HS-5 (cell line): ENCODE measurements around the gene KATNAL1.

ENCODE experiments used
- DNase-seq: peaks from one replicate; pipeline ENCODE4 v3.0.0-alpha.2; 2012; ENCODE audit warnings: low read depth

The KATNAL1 gene

GRCh38 chr13:30332456-30333143, 25.2 kb upstream of the KATNAL1 start:
- DNase-seq, result no peak

- DNase-seq, result no peak
Observed at GRCh38 chr13:30331331-30331771, 24.0 kb upstream of the KATNAL1 start.

DNA sequence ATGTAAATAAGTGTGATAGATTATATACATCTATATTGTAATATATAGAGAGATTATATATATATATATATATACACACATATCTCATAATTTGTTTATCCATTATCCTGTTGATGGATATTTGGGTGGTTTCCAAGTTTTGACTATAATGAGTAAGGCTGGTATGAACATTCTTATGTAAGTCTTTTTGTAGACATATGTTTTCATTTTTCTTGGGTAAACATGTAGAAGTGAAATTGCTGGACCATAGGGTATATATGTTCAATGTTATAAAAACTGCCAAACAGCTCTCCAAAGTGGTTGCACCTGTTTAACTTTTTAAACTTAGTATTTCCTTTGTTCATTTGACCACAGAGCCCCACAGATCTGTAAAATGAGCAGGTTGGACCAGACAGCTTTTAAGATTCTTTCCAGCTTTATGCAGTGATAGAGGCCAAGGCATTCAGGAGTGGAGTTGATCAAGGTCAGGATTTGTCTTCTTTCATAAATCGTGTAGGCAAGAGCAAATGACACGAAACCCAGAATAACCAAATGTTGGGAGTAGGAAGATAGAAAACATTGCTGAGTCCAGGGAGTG, 21.7 kb upstream of the KATNAL1 start:
- no peak for DNase-seq

- no peak for DNase-seq
Observed at GRCh38 chr13:30325668-30326067, 18.3 kb upstream of the KATNAL1 start.

DNA sequence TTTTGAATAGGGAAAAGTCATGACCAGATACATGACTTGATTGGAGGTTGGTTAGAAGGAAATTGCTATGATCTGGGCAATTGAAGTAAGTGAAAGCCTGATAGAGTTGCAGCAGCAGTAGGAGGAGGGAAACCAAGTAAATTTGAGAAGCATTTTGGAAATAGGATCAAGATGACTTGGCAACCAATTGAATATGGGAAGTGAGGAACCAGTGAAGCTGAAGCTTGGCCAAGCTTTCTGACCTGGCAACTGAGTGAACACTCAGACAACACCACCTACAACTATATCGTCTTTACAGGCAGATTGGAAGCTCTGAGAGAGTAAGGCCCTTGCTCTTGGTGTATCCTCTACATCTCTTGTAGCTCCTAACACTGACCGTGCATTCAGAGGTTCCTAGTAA, 16.2 kb upstream of the KATNAL1 start:
- DNase-seq, result no peak

- no peak for DNase-seq
Observed at GRCh38 chr13:30322428-30322827, 15.1 kb upstream of the KATNAL1 start.

DNA sequence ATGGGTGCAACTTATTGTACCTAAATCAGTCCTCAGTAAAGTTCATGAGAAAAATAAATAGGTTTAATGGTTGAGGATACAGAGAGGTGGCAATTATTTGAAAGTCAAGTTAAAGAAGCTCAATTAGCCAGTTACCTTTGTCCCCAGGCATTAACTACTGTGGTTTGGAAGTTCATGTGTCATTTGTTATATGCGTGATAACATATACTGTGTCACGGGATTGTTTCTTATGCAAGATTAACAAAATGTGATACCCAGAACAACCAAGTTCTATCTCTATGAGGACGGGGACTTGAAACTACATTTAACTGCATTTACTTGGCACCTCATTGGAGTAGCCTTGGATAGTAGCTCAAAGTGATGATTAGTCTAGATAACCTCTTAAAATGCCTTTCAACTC, 13.9 kb upstream of the KATNAL1 start:
- no peak for DNase-seq

GRCh38 chr13:30319655-30320054, 12.3 kb upstream of the KATNAL1 start:
- no peak for DNase-seq

DNA sequence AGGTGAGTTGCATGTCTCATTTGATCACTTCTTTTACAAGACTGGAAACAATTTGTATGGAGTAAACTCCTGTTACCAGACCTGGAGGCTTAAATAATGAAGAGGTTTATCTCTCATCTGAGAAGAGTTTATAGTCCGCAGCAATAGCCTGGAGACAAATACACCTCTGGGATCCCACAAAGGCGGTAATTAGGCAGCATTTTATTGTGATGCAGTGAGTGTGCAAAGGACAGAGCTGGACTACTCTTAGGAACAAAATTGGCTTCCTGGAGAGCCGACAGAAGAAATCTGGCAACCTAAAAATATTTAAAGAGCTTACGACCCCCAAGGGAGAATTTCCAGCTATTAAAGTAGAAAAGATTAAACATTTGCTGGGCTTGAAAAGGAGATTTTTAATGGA, 11.8 kb upstream of the KATNAL1 start:
- no peak for DNase-seq

- no peak for DNase-seq
Observed at GRCh38 chr13:30318026-30318425, 10.7 kb upstream of the KATNAL1 start.

DNA sequence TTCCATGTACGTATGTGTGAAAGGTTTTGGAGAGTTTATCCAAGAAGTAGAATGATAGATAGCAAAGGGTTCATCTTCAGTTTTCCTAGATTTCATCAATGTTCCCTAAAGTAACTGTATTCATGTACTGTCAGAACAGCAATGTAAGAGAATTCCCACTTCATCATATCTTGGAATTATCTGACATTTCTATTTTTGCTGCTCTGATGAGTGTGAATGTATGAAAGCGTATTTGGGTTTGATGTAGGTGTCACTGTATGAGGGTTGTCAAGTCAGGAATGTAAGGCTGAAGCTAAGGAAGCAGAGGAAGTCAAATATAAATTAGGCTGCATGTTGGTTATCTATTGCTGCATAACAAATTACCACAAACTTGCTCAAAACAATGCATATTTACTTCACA, 7.2 kb upstream of the KATNAL1 start:
- DNase-seq, result no peak

- DNase-seq, result no peak
Observed at GRCh38 chr13:30314069-30314468, 6.7 kb upstream of the KATNAL1 start.

GRCh38 chr13:30313311-30313710, 6.0 kb upstream of the KATNAL1 start:
- DNase-seq, result no peak

DNA sequence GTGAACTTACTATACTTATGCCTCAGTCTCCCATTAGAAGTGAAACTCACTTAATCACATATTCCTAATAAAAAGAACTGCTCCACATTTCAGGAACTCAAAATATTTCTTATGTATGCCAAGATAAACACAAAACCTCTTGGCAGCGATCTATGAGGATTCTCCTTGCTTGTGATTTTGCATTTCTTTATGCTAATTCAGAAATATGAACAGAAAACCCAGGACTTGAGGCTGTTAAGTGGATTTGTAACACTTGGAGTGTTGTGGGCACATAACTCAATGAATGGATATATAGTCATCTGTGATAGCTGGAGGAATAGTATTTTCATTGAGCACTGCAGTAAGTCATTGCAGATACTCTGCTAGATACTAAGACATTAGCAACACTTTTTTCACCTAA, 5.6 kb upstream of the KATNAL1 start:
- no peak for DNase-seq

GRCh38 chr13:30308548-30308947, 1.2 kb upstream of the KATNAL1 start:
- DNase-seq, result no peak

DNA sequence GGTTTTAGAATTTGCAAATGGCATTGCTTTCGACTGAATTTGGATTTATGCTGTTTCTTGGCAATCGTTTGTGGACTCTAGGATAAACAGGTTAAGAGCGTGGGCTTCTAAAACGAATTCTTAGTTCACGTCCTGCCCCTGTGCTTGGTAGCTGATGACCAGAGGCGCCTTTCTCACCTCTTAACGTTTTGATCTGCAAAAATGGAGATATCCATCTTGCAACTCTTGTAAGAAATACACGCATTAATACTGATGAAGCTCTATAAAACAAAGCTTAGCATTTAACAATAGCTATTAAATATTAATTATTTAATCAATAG, 580 bp upstream of the KATNAL1 start:
- no peak for DNase-seq

DNA sequence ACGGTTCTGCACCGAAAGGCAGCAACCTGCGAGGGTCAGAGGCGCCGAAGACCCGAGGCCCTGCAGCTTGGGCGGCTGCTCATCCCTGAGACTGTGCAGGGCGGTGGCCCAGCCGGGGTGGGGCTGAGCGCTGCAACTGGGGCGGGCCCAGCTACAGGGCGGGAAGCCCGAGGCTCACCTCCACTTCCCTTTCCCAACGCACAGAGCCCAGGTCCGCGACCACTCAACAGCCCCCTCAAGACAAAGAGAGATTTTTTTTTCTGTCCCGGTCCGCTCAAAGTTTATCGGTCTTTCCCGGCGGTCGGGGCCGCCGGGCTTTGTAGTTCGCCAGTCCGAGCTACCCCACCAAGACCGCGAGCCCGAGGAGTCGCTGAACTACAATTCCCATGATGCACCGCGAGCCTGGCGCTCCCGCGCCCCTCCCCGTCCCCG, 573 bp downstream of the KATNAL1 start:
- peak; percentile 38 for DNase-seq

DNA sequence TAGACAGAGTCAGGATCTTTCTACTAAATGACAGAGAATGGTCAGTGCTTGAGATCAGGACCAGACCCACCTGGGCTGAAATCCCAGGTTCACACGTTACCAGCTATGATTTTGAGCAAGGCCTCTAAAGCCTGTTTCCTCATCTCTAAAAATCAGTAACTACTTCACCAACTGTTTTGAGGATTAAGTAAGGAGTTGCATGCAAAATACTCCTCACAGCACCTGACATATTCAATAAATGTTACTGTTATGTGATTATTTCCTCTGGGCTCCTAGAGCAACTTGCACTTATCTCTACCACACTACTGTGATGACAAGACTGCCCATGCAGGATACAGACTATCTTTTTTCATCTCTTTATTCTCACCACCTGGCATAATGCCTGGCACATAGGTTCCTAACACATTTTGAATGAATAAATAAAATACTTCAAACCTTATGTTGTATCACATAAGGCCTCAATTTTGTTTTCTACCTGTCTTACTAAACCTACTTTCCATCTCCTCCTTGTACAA, 1.8 kb downstream of the KATNAL1 start:
- no peak for DNase-seq

GRCh38 chr13:30303269-30303668, 4.1 kb downstream of the KATNAL1 start:
- DNase-seq, result no peak

- DNase-seq, result no peak
Observed at GRCh38 chr13:30301827-30302226, 5.5 kb downstream of the KATNAL1 start.

GRCh38 chr13:30300596-30300995, 6.8 kb downstream of the KATNAL1 start:
- DNase-seq, result no peak

DNA sequence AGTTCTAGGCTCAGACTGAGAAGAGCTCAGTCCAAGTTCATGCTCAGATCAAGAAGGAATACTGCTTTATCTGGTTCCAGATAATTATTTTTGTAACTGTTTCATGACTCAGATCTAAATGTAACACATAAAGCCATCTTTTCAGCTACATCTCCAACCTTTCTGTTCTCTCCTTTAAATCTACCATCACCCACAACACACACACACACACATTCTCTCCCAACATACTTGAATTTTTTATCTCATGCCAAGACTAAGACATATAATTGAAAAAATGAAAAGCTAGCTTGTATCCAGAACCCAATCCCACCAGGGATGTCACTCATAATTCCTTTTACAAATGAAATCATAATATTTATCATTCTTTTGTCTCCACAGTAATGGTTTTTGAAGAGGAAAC, 7.6 kb downstream of the KATNAL1 start:
- DNase-seq, result no peak

- no peak for DNase-seq
Observed at GRCh38 chr13:30295116-30295515, 12.2 kb downstream of the KATNAL1 start.

DNA sequence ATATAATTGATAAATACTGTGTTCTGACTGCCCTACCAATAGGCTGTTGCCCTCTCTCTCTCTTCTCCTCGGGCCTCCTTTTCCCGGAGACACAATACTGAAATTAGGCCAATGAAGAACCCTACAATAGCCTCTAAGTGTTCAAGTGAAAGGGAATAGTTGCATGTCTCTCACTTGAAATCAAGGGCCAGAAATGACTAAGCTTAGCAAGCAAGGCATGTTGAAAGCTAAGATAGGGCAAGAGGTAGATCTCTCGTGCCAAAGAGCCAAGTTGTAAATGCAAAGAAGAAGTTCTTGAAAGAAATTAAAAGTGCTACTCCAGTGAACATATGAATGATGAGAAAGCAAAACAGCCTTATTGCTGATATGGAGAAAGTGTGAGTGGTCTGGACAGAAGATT, 13.3 kb downstream of the KATNAL1 start:
- no peak for DNase-seq
